H1 (cell line): ENCODE measurements around the gene KATNIP. TPM values are rescaled to one million over a fixed set of nuclear protein-coding genes. Genes with fewer than 3 reads are reported as not detected.

Experiments
- CTCF ChIA-PET: fragments of 300-600 bp; sonication (Branson Sonifier 250); formaldehyde crosslinking; loops from one replicate; lab custom pipeline; 2021; ENCODE audit not compliant: partially characterized antibody; lab: Charles Lee
- POLR2A ChIA-PET: fragments of 300-600 bp; sonication (Branson Sonifier 250); formaldehyde crosslinking; loops from one replicate; lab custom pipeline; 2021; ENCODE audit warnings: inconsistent platforms; ENCODE audit not compliant: partially characterized antibody; lab: Charles Lee
- DNase-seq, 2 experiments: peaks; one replicate each; pipeline versions ENCODE4 v3.0.0 to v3.0.0-alpha.2; 2010 to 2022; ENCODE audit warnings: low spot score in 2 of 2, low read depth in 1 of 2, mixed read lengths in 1 of 2
- FAIRE-seq: peaks from 2 replicates; lab custom pipeline; 2011; peaks lifted over from hg19 to GRCh38; lab: Jason Lieb, UNC
- H2AFZ ChIP-seq: 2 replicates; pipeline ENCODE4 v1.8.1; 2012; ENCODE audit warnings: low read length, inconsistent platforms
- H2AK5ac ChIP-seq: 2 replicates; pipeline ENCODE4 v1.6.1; 2013; ENCODE audit warnings: low read depth, low read length
- H2BK120ac ChIP-seq: replicated peaks from 2 replicates; pipeline ENCODE3; 2013; ENCODE audit warnings: low read depth, low read length, inconsistent platforms
- H2BK12ac ChIP-seq: 2 replicates; pipeline ENCODE4 v1.6.1; 2013; ENCODE audit warnings: low read depth, low read length
- H2BK15ac ChIP-seq: 2 replicates; pipeline ENCODE4 v1.6.1; 2013; ENCODE audit warnings: low read length
- H2BK20ac ChIP-seq: 2 replicates; pipeline ENCODE4 v1.6.1; 2013; ENCODE audit warnings: low read length
- H2BK5ac ChIP-seq: 2 replicates; pipeline ENCODE4 v1.6.1; 2013; ENCODE audit warnings: low read depth, low read length
- H3K14ac ChIP-seq: 2 replicates; pipeline ENCODE4 v1.6.1; 2013; ENCODE audit warnings: inconsistent platforms; ENCODE audit not compliant: insufficient read length
- H3K18ac ChIP-seq: 2 replicates; pipeline ENCODE4 v1.6.1; 2013; ENCODE audit warnings: low read length; ENCODE audit errors: extremely low read depth
- H3K23ac ChIP-seq: 2 replicates; pipeline ENCODE4 v1.6.1; 2013; ENCODE audit warnings: inconsistent platforms; ENCODE audit not compliant: insufficient read length
- H3K23me2 ChIP-seq: 2 replicates; pipeline ENCODE4 v1.6.1; 2013; ENCODE audit warnings: low read depth, low read length
- H3K27ac ChIP-seq: 2 replicates; pipeline ENCODE4 v1.6.1; 2011; ENCODE audit warnings: low read depth, low read length, inconsistent platforms
- H3K27me3 ChIP-seq, 4 experiments: replicated peaks in 1 of 4; 1 replicate in 1 of 4; 2 replicates in 3 of 4; pipeline versions ENCODE4 v1.6.1 to v1.8.1; 2011 to 2013; ENCODE audit warnings: low read length in 3 of 4, mild to moderate bottlenecking in 3 of 4, inconsistent platforms in 2 of 4, mixed read lengths in 2 of 4, moderate library complexity in 1 of 4; ENCODE audit not compliant: control insufficient read depth in 3 of 4, insufficient read depth in 3 of 4; ENCODE audit errors: extremely low read depth in 1 of 4
- H3K36me3 ChIP-seq, 4 experiments: 2 replicates each; pipeline versions ENCODE4 v1.6.1 to v1.8.1; 2011 to 2013; ENCODE audit warnings: mild to moderate bottlenecking in 4 of 4, low read length in 3 of 4, moderate library complexity in 2 of 4, control low read depth in 1 of 4, inconsistent platforms in 1 of 4; ENCODE audit not compliant: insufficient read depth in 4 of 4, control insufficient read depth in 2 of 4
- H3K4ac ChIP-seq: replicated peaks from 2 replicates; pipeline ENCODE3; 2013; ENCODE audit warnings: low read length, low read depth, mixed read lengths, inconsistent platforms; ENCODE audit not compliant: insufficient read length
- H3K4me1 ChIP-seq, 4 experiments: replicated peaks in 1 of 4; 1 replicate in 1 of 4; 2 replicates in 3 of 4; pipeline versions ENCODE4 v1.6.1 to v1.8.1; 2011 to 2013; ENCODE audit warnings: low read length in 3 of 4, inconsistent platforms in 2 of 4, mixed read lengths in 1 of 4; ENCODE audit not compliant: insufficient read depth in 4 of 4, control insufficient read depth in 3 of 4
- H3K4me2 ChIP-seq, 2 experiments: 2 replicates each; pipeline versions ENCODE4 v1.6.1 to v1.8.1; 2011 to 2013; ENCODE audit warnings: low read depth in 2 of 2, low read length in 2 of 2, control low read depth in 1 of 2, inconsistent platforms in 1 of 2, mild to moderate bottlenecking in 1 of 2; ENCODE audit not compliant: insufficient read depth in 1 of 2
- H3K4me3 ChIP-seq, 4 experiments: fragments of 200-600, 300-600 bp in 1 of 4; sonication (generic), shearing (Covaris generic), sonication (Bioruptor Twin) in 1 of 4; 2 replicates each; pipeline versions ENCODE4 v1.5.1 to v1.8.1; 2011 to 2016; ENCODE audit warnings: low read length in 4 of 4, low read depth in 3 of 4, control low read depth in 2 of 4, inconsistent platforms in 2 of 4, mild to moderate bottlenecking in 2 of 4, mixed read lengths in 1 of 4, moderate library complexity in 1 of 4; ENCODE audit not compliant: insufficient read depth in 2 of 4; ENCODE audit errors: extremely low read depth in 1 of 4
- H3K56ac ChIP-seq: replicated peaks from 2 replicates; pipeline ENCODE3; 2013; ENCODE audit warnings: low read depth, mild to moderate bottlenecking, mixed read lengths, low read length, inconsistent platforms; ENCODE audit not compliant: insufficient read length
- H3K79me1 ChIP-seq: 2 replicates; pipeline ENCODE4 v1.6.1; 2013; ENCODE audit warnings: low read depth, low read length, control low read depth
- H3K79me2 ChIP-seq, 2 experiments: 2 replicates each; pipeline versions ENCODE4 v1.6.1 to v1.8.1; 2012 to 2013; ENCODE audit warnings: low read length in 2 of 2, mild to moderate bottlenecking in 2 of 2, inconsistent platforms in 1 of 2; ENCODE audit not compliant: insufficient read depth in 2 of 2, control insufficient read depth in 1 of 2
- H3K9ac ChIP-seq, 4 experiments: replicated peaks in 1 of 4; 1 replicate in 1 of 4; 2 replicates in 3 of 4; pipeline versions ENCODE4 v1.6.1 to v1.8.1; 2011 to 2013; ENCODE audit warnings: low read depth in 3 of 4, low read length in 3 of 4, control low read depth in 2 of 4, mild to moderate bottlenecking in 2 of 4, moderate library complexity in 2 of 4, inconsistent platforms in 1 of 4; ENCODE audit errors: extremely low read depth in 1 of 4
- H3K9me3 ChIP-seq, 2 experiments: 2 replicates each; pipeline versions ENCODE4 v1.6.1 to v1.8.1; 2012 to 2013; ENCODE audit warnings: mild to moderate bottlenecking in 2 of 2, moderate library complexity in 2 of 2, control low read depth in 1 of 2, inconsistent platforms in 1 of 2, low read depth in 1 of 2, low read length in 1 of 2, mixed read lengths in 1 of 2; ENCODE audit not compliant: insufficient read depth in 2 of 2
- H4K20me1 ChIP-seq, 2 experiments: replicated peaks in 1 of 2; 2 replicates each; pipeline versions ENCODE3 to v1.8.1; 2011 to 2013; ENCODE audit warnings: inconsistent platforms in 2 of 2, low read length in 2 of 2, mild to moderate bottlenecking in 1 of 2; ENCODE audit not compliant: insufficient read depth in 2 of 2, control insufficient read depth in 1 of 2
- H4K5ac ChIP-seq: 2 replicates; pipeline ENCODE4 v1.6.1; 2013; ENCODE audit warnings: low read length, low read depth, mixed read lengths, inconsistent platforms; ENCODE audit not compliant: insufficient read length
- H4K8ac ChIP-seq: 2 replicates; pipeline ENCODE4 v1.8.0; 2013; ENCODE audit warnings: mild to moderate bottlenecking, moderate library complexity, low read length, inconsistent platforms; ENCODE audit not compliant: insufficient read depth; ENCODE audit errors: extremely low read depth
- H4K91ac ChIP-seq: replicated peaks from 2 replicates; pipeline ENCODE3; 2013; ENCODE audit warnings: low read length, mixed read lengths, inconsistent platforms; ENCODE audit not compliant: insufficient read length
- BACH1 ChIP-seq: IDR thresholded peaks from 2 replicates; pipeline ENCODE4 v1.6.1; 2012; ENCODE audit warnings: low read length, improper control_type of control experiment
- BCL11A ChIP-seq, 2 experiments: IDR thresholded peaks; one replicate each; pipeline ENCODE4 v1.6.1; 2011; ENCODE audit warnings: low read depth in 2 of 2, low read length in 2 of 2, mild to moderate bottlenecking in 2 of 2
- CHD1 ChIP-seq: IDR thresholded peaks from 2 replicates; pipeline ENCODE4 v1.6.1; 2012; ENCODE audit warnings: low read depth, low read length, improper control_type of control experiment
- JUND ChIP-seq: IDR thresholded peaks from 2 replicates; pipeline ENCODE4 v1.6.1; 2011; ENCODE audit warnings: mild to moderate bottlenecking, improper control_type of control experiment, low read length
- NANOG ChIP-seq: IDR thresholded peaks from 2 replicates; pipeline ENCODE4 v1.6.1; 2011; ENCODE audit warnings: low read length, low read depth, mild to moderate bottlenecking, inconsistent platforms; ENCODE audit not compliant: insufficient read depth, poor library complexity, severe bottlenecking
- NRF1 ChIP-seq: IDR thresholded peaks from 2 replicates; pipeline ENCODE4 v1.6.1; 2011; ENCODE audit warnings: mild to moderate bottlenecking, low read depth, low read length, improper control_type of control experiment
- PHF8 ChIP-seq: fragments of 200-600 bp; sonication (generic); conservative IDR thresholded peaks from 2 replicates; pipeline ENCODE4 v1.7.1; 2012; ENCODE audit warnings: low read depth, mild to moderate bottlenecking, inconsistent platforms, low read length, moderate library complexity
- SAP30 ChIP-seq: fragments of 300-600 bp; sonication (generic); IDR thresholded peaks from 2 replicates; pipeline ENCODE4 v1.7.1; 2012; ENCODE audit warnings: low read length, moderate library complexity, mild to moderate bottlenecking, inconsistent platforms; ENCODE audit not compliant: insufficient read depth, insufficient replicate concordance
- SP1 ChIP-seq: IDR thresholded peaks from 2 replicates; pipeline ENCODE4 v1.6.1; 2011; ENCODE audit warnings: low read depth, low read length
- SUZ12 ChIP-seq: fragments of 200-600 bp; sonication (generic); IDR thresholded peaks from 2 replicates; pipeline ENCODE4 v1.6.1; 2012; ENCODE audit warnings: mild to moderate bottlenecking, inconsistent platforms, low read length, moderate library complexity, mixed read lengths
- ZNF274 ChIP-seq: IDR thresholded peaks from 2 replicates; pipeline ENCODE4 v1.7.0; 2012; ENCODE audit warnings: low read length, borderline replicate concordance; ENCODE audit errors: extremely low read depth
- WGBS, 2 experiments: shearing (Covaris generic) in 1 of 2; methylation state at CpG; one replicate each; pipeline versions ENCODE4 v1.1.6 to v1.1.7; 2013 to 2015; ENCODE audit warnings: low lambda C conversion rate in 2 of 2, mixed read lengths in 2 of 2, inconsistent platforms in 1 of 2, low coverage in 1 of 2, missing lambda C conversion rate in 1 of 2; ENCODE audit not compliant: insufficient replicate concordance in 2 of 2, insufficient coverage in 1 of 2, insufficient read length in 1 of 2; ENCODE audit errors: extremely low coverage in 1 of 2, missing lambda C conversion rate in 1 of 2; 5-methylcytosine and 5-hydroxymethylcytosine counted together
- polyA plus RNA-seq, 7 experiments: library from polyadenylated mRNA; depleted of rRNA in 3 of 7; stranded (reverse) in 5 of 7; unstranded in 2 of 7; fragments of >200 nt in 5 of 7; fragments of 200-250 nt in 2 of 7; gene quantifications; 1 replicate in 5 of 7; 2 replicates in 1 of 7; 4 replicates in 1 of 7; pipeline versions ENCODE4 v1.2.1 to v1.2.3, GENCODE V29; 2011 to 2013; ENCODE audit warnings: missing spikeins in 2 of 7, mixed read lengths in 2 of 7
- total RNA-seq: library from RNA; stranded (reverse); fragmentation: NEBNext Ultra II Directional; extraction: Animal tissue kit (Norgen Biotek cat#: 25700); gene quantifications from 2 replicates; pipeline ENCODE4 v1.2.1, GENCODE V29; 2021

Gene KATNIP
- total and polyA plus RNA-seq, 2 of the 8 experiments (the other 6 are each of a cell fraction or from before 2014, with no cell fraction given) = 7.9 to 20.0 TPM

GRCh38 chr16:27506771-27507170 lies 43.2 kb upstream of the KATNIP start:
- DNase-seq (no peak), FAIRE-seq (no peak)
- no peak overlapping the region for H3K27ac ChIP-seq
- H4K91ac ChIP-seq = no peak overlapping the region
- H2BK5ac ChIP-seq = no peak overlapping the region
- no peaks in the 10 kb centered on the region for H3K23me2 ChIP-seq
- H4K5ac ChIP-seq = no peak overlapping the region
- ChIA-PET POLR2A (interaction anchor here (1.0 kb wide), 1 partner anchor 9 kb away, joined by 4 read pairs; no protein-coding TSS in a partner anchor), CTCF (interaction anchor here (3.6 kb wide), 1 partner anchor 10 kb away, joined by 26 read pairs; no protein-coding TSS in a partner anchor)
- H3K23ac ChIP-seq = no peak overlapping the region
- 89% methylated on average over 17 of the region's 17 CpGs; no CpG with 5 or more reads in 1 of the 2 experiments for WGBS, 2 experiments
- H3K79me2 ChIP-seq = no peaks in the 10 kb centered on the region
- no peak overlapping the region for H2BK120ac ChIP-seq
- no peak overlapping the region for H3K18ac ChIP-seq
- no peak overlapping the region for H3K4me2 ChIP-seq
- no peak overlapping the region for H3K56ac ChIP-seq
- no peaks in the 10 kb centered on the region for H3K27me3 ChIP-seq
- no peak overlapping the region for H2BK12ac ChIP-seq
- no peak overlapping the region for H3K14ac ChIP-seq
- H2AFZ ChIP-seq = no peak overlapping the region
- H2BK15ac ChIP-seq = no peak overlapping the region
- H3K4ac ChIP-seq = no peak overlapping the region
- H2AK5ac ChIP-seq = no peak overlapping the region
- no peak overlapping the region for H3K4me3 ChIP-seq
- 0 out of 2 replicates have a peak, but pooled peaks cover 2% of the 10 kb centered on the region for H3K79me1 ChIP-seq
- H3K36me3 ChIP-seq = peaks cover 51 to 81% (median 73%) of the 10 kb centered on the region in 4 experiments
- H3K4me1 ChIP-seq = no peaks in the 10 kb centered on the region
- H2BK20ac ChIP-seq = no peak overlapping the region
- H4K20me1 ChIP-seq = peaks cover 4 to 8% of the 10 kb centered on the region in 2 experiments
- no peak overlapping the region for H3K9ac ChIP-seq
- TF ChIP-seq BACH1 (no peak), PHF8 (no peak), SAP30 (no peak), SP1 (no peak), CHD1 (no peak), JUND (no peak), NANOG (no peak), ZNF274 (no peak), NRF1 (no peak), SUZ12 (no peak), BCL11A (IDR thresholded peaks at IDR 0.05; ENCODE audit: low read depth in 2 of 2, low read length in 2 of 2) (no peak)
- H3K9me3 ChIP-seq = no peaks in the 10 kb centered on the region
- H4K8ac ChIP-seq = no peak overlapping the region
